Measurements from ENCODE around the gene AFF4.
"Not testable (repeated sequence)": the region's sequence is repeated elsewhere in the genome, so short reads cannot be mapped to it uniquely, and the experiment has no call there.

AFF4 gene

GRCh38 chr5:132859889-132860437 is 103.5 kb downstream of the AFF4 start:
- H3K36me3 ChIP-seq (ENCODE audit: control insufficient read depth, insufficient read depth, low read length): no peaks in the 10 kb centered on the region
- no peak overlapping the region for H3K4me3 ChIP-seq (ENCODE audit: low read length)
- no peak overlapping the region for H3K9ac ChIP-seq (ENCODE audit: low read length)
- no peaks in the 10 kb centered on the region for H3K9me3 ChIP-seq (ENCODE audit: control insufficient read depth, low read length)
- H3K27me3 ChIP-seq (ENCODE audit: control insufficient read depth, insufficient read depth, low read length): no peaks in the 10 kb centered on the region
- no peaks in the 10 kb centered on the region for H3K4me1 ChIP-seq (ENCODE audit: control insufficient read depth, insufficient read depth, low read length)

- no peaks in the 10 kb centered on the region for H3K9me3 ChIP-seq (ENCODE audit: control insufficient read depth, low read length)
Observed at GRCh38 chr5:132856011-132856410, 107.4 kb downstream of the AFF4 start.

GRCh38 chr5:132854992-132855391 is 108.4 kb downstream of the AFF4 start:
- not testable (repeated sequence) for H3K9ac ChIP-seq (ENCODE audit: low read length); H3K9me3 ChIP-seq (ENCODE audit: control insufficient read depth, low read length); H3K36me3 ChIP-seq (ENCODE audit: control insufficient read depth, insufficient read depth, low read length); H3K27me3 ChIP-seq (ENCODE audit: control insufficient read depth, insufficient read depth, low read length); H3K4me1 ChIP-seq (ENCODE audit: control insufficient read depth, insufficient read depth, low read length); H3K4me3 ChIP-seq (ENCODE audit: low read length)

More at GRCh38 chr5:132856011-132856410, 107.4 kb downstream of the AFF4 start:
- no peaks in the 10 kb centered on the region for H3K36me3 ChIP-seq (ENCODE audit: control insufficient read depth, insufficient read depth, low read length)
- H3K27me3 ChIP-seq (ENCODE audit: control insufficient read depth, insufficient read depth, low read length): no peaks in the 10 kb centered on the region
- H3K4me1 ChIP-seq (ENCODE audit: control insufficient read depth, insufficient read depth, low read length): peaks cover 7% of the 10 kb centered on the region
- H3K4me3 ChIP-seq (ENCODE audit: low read length): no peak overlapping the region
- no peak overlapping the region for H3K9ac ChIP-seq (ENCODE audit: low read length)

- no peak overlapping the region for H3K9ac ChIP-seq (ENCODE audit: low read length)
- no peak overlapping the region for H3K4me3 ChIP-seq (ENCODE audit: low read length)
- peaks cover 7% of the 10 kb centered on the region for H3K4me1 ChIP-seq (ENCODE audit: control insufficient read depth, insufficient read depth, low read length)
- no peaks in the 10 kb centered on the region for H3K9me3 ChIP-seq (ENCODE audit: control insufficient read depth, low read length)
- no peaks in the 10 kb centered on the region for H3K36me3 ChIP-seq (ENCODE audit: control insufficient read depth, insufficient read depth, low read length)
- no peaks in the 10 kb centered on the region for H3K27me3 ChIP-seq (ENCODE audit: control insufficient read depth, insufficient read depth, low read length)
Observed at GRCh38 chr5:132854301-132854700, 109.1 kb downstream of the AFF4 start.

GRCh38 chr5:132853790-132854189 is 109.6 kb downstream of the AFF4 start:
- Histone ChIP-seq H3K9ac (ENCODE audit: low read length) (no peak overlapping the region), H3K9me3 (ENCODE audit: control insufficient read depth, low read length) (no peaks in the 10 kb centered on the region), H3K27me3 (ENCODE audit: control insufficient read depth, insufficient read depth, low read length) (no peaks in the 10 kb centered on the region), H3K4me1 (ENCODE audit: control insufficient read depth, insufficient read depth, low read length) (peaks cover 7% of the 10 kb centered on the region), H3K4me3 (ENCODE audit: low read length) (no peak overlapping the region), H3K36me3 (ENCODE audit: control insufficient read depth, insufficient read depth, low read length) (no peaks in the 10 kb centered on the region)

GRCh38 chr5:132853323-132853722 is 110.1 kb downstream of the AFF4 start:
- Histone ChIP-seq H3K36me3 (ENCODE audit: control insufficient read depth, insufficient read depth, low read length) (no peaks in the 10 kb centered on the region), H3K4me3 (ENCODE audit: low read length) (no peak overlapping the region), H3K9me3 (ENCODE audit: control insufficient read depth, low read length) (no peaks in the 10 kb centered on the region), H3K27me3 (ENCODE audit: control insufficient read depth, insufficient read depth, low read length) (no peaks in the 10 kb centered on the region), H3K4me1 (ENCODE audit: control insufficient read depth, insufficient read depth, low read length) (peaks cover 7% of the 10 kb centered on the region), H3K9ac (ENCODE audit: low read length) (no peak overlapping the region)

- no peaks in the 10 kb centered on the region for H3K9me3 ChIP-seq (ENCODE audit: control insufficient read depth, low read length)
- H3K4me1 ChIP-seq (ENCODE audit: control insufficient read depth, insufficient read depth, low read length): peaks cover 7% of the 10 kb centered on the region
- no peak overlapping the region for H3K9ac ChIP-seq (ENCODE audit: low read length)
- no peaks in the 10 kb centered on the region for H3K36me3 ChIP-seq (ENCODE audit: control insufficient read depth, insufficient read depth, low read length)
- no peak overlapping the region for H3K4me3 ChIP-seq (ENCODE audit: low read length)
- H3K27me3 ChIP-seq (ENCODE audit: control insufficient read depth, insufficient read depth, low read length): no peaks in the 10 kb centered on the region
Observed at GRCh38 chr5:132850066-132850465, 113.4 kb downstream of the AFF4 start.

GRCh38 chr5:132849347-132849746 is 114.1 kb downstream of the AFF4 start:
- Histone ChIP-seq H3K36me3 (ENCODE audit: control insufficient read depth, insufficient read depth, low read length) (no peaks in the 10 kb centered on the region), H3K9ac (ENCODE audit: low read length) (no peak overlapping the region), H3K4me1 (ENCODE audit: control insufficient read depth, insufficient read depth, low read length) (peaks cover 6% of the 10 kb centered on the region), H3K9me3 (ENCODE audit: control insufficient read depth, low read length) (no peaks in the 10 kb centered on the region), H3K27me3 (ENCODE audit: control insufficient read depth, insufficient read depth, low read length) (no peaks in the 10 kb centered on the region), H3K4me3 (ENCODE audit: low read length) (no peak overlapping the region)

GRCh38 chr5:132848270-132848669 is 115.2 kb downstream of the AFF4 start:
- H3K36me3 ChIP-seq (ENCODE audit: control insufficient read depth, insufficient read depth, low read length): no peaks in the 10 kb centered on the region
- no peaks in the 10 kb centered on the region for H3K27me3 ChIP-seq (ENCODE audit: control insufficient read depth, insufficient read depth, low read length)
- no peaks in the 10 kb centered on the region for H3K9me3 ChIP-seq (ENCODE audit: control insufficient read depth, low read length)
- H3K9ac ChIP-seq (ENCODE audit: low read length): no peak overlapping the region
- H3K4me3 ChIP-seq (ENCODE audit: low read length): no peak overlapping the region
- H3K4me1 ChIP-seq (ENCODE audit: control insufficient read depth, insufficient read depth, low read length): peaks cover 4% of the 10 kb centered on the region

GRCh38 chr5:132841305-132841704 is 122.1 kb downstream of the AFF4 start:
- Histone ChIP-seq H3K27me3 (ENCODE audit: control insufficient read depth, insufficient read depth, low read length) (no peaks in the 10 kb centered on the region), H3K4me1 (ENCODE audit: control insufficient read depth, insufficient read depth, low read length) (peaks cover 40% of the 10 kb centered on the region), H3K36me3 (ENCODE audit: control insufficient read depth, insufficient read depth, low read length) (no peaks in the 10 kb centered on the region), H3K4me3 (ENCODE audit: low read length) (no peak overlapping the region), H3K9me3 (ENCODE audit: control insufficient read depth, low read length) (no peaks in the 10 kb centered on the region), H3K9ac (ENCODE audit: low read length) (no peak overlapping the region)

- Histone ChIP-seq H3K4me1 (ENCODE audit: control insufficient read depth, insufficient read depth, low read length) (peaks cover 40% of the 10 kb centered on the region), H3K36me3 (ENCODE audit: control insufficient read depth, insufficient read depth, low read length) (no peaks in the 10 kb centered on the region), H3K9me3 (ENCODE audit: control insufficient read depth, low read length) (no peaks in the 10 kb centered on the region), H3K27me3 (ENCODE audit: control insufficient read depth, insufficient read depth, low read length) (no peaks in the 10 kb centered on the region), H3K9ac (ENCODE audit: low read length) (no peak overlapping the region), H3K4me3 (ENCODE audit: low read length) (no peak overlapping the region)
Observed at GRCh38 chr5:132840896-132841295, 122.5 kb downstream of the AFF4 start.

- peak overlapping the region; percentile 38 for H3K9ac ChIP-seq (ENCODE audit: low read length)
- peaks cover 40% of the 10 kb centered on the region for H3K4me1 ChIP-seq (ENCODE audit: control insufficient read depth, insufficient read depth, low read length)
Observed at GRCh38 chr5:132840313-132840712, 123.1 kb downstream of the AFF4 start.

More at GRCh38 chr5:132840313-132840712, 123.1 kb downstream of the AFF4 start:
- Histone ChIP-seq H3K9me3 (ENCODE audit: control insufficient read depth, low read length) (no peaks in the 10 kb centered on the region), H3K36me3 (ENCODE audit: control insufficient read depth, insufficient read depth, low read length) (no peaks in the 10 kb centered on the region), H3K4me3 (ENCODE audit: low read length) (no peak overlapping the region), H3K27me3 (ENCODE audit: control insufficient read depth, insufficient read depth, low read length) (no peaks in the 10 kb centered on the region)
